BLaER1 treated with 17β-estradiol and CSF1 and Interleukin-3, amounts not matched to agents 10 nM and 100 nM (cell line): Measurements from ENCODE around the gene EPB41L1.

Experiments used
- H3K27ac ChIP-seq, 11 experiments: shearing (Covaris generic); formaldehyde crosslinking; 2 replicates each; pipeline ENCODE4 v1.8.1; 2022
- H3K27me3 ChIP-seq, 11 experiments: shearing (Covaris generic); formaldehyde crosslinking; 2 replicates each; pipeline ENCODE4 v1.8.1; 2022
- H3K36me3 ChIP-seq, 11 experiments: shearing (Covaris generic); formaldehyde crosslinking; 2 replicates each; pipeline ENCODE4 v1.8.1; 2022
- H3K4me1 ChIP-seq, 10 experiments: shearing (Covaris generic); formaldehyde crosslinking; 2 replicates each; pipeline ENCODE4 v1.8.1; 2022
- H3K4me2 ChIP-seq, 11 experiments: shearing (Covaris generic); formaldehyde crosslinking; 2 replicates each; pipeline ENCODE4 v1.8.1; 2022
- H3K4me3 ChIP-seq, 10 experiments: shearing (Covaris generic); formaldehyde crosslinking; 2 replicates each; pipeline ENCODE4 v1.8.1; 2022
- H3K9ac ChIP-seq, 11 experiments: shearing (Covaris generic); formaldehyde crosslinking; 2 replicates each; pipeline ENCODE4 v1.8.1; 2022
- H3K9me3 ChIP-seq, 11 experiments: shearing (Covaris generic); formaldehyde crosslinking; replicated peaks in 1 of 11; 2 replicates each; pipeline ENCODE4 v1.8.1; 2022
- H4K20me1 ChIP-seq, 11 experiments: shearing (Covaris generic); formaldehyde crosslinking; 2 replicates each; pipeline ENCODE4 v1.8.1; 2022
- Cebpa-rat ChIP-seq, 11 experiments: shearing (Covaris generic); IDR thresholded peaks; 2 replicates each; pipeline ENCODE4 v1.8.1; 2022

Gene EPB41L1

GRCh38 chr20:36259177-36260061 is 104.9 kb downstream of the EPB41L1 start:
- no peaks in the 10 kb centered on the region for H3K27me3 ChIP-seq
- H3K36me3 ChIP-seq = peaks cover 29 to 40% (median 35%) of the 10 kb centered on the region in 11 experiments
- no peak overlapping the region for H3K4me3 ChIP-seq
- H3K4me1 ChIP-seq = no peaks in the 10 kb centered on the region
- TF ChIP-seq Cebpa-rat (IDR thresholded peaks at IDR 0.05) = no peak
- no peak overlapping the region for H3K27ac ChIP-seq
- H3K9ac ChIP-seq = no peak overlapping the region
- no peaks in the 10 kb centered on the region for H3K9me3 ChIP-seq
- peaks cover under 1 to 24% (median 17%) of the 10 kb centered on the region in 11 experiments; a peak in 21 of 22 replicates for H4K20me1 ChIP-seq
- no peak overlapping the region for H3K4me2 ChIP-seq

GRCh38 chr20:36260316-36260715 is 105.8 kb downstream of the EPB41L1 start:
- Histone ChIP-seq H4K20me1 (peaks cover 0 to 15% (median 8%) of the 10 kb centered on the region in 11 experiments; a peak in 17 of 22 replicates), H3K9ac (no peak overlapping the region), H3K9me3 (no peaks in the 10 kb centered on the region), H3K27me3 (no peaks in the 10 kb centered on the region), H3K36me3 (peaks cover 20 to 31% (median 26%) of the 10 kb centered on the region in 11 experiments), H3K4me1 (no peaks in the 10 kb centered on the region), H3K4me3 (no peak overlapping the region), H3K27ac (no peak overlapping the region), H3K4me2 (no peak overlapping the region)
- TF ChIP-seq Cebpa-rat (IDR thresholded peaks at IDR 0.05) = no peak

- Histone ChIP-seq H3K4me2 (no peak overlapping the region), H3K4me1 (no peaks in the 10 kb centered on the region), H3K27me3 (no peaks in the 10 kb centered on the region), H3K9me3 (no peaks in the 10 kb centered on the region), H3K36me3 (peaks cover 8 to 18% (median 13%) of the 10 kb centered on the region in 11 experiments; a peak in 21 of 22 replicates), H3K4me3 (no peak overlapping the region), H4K20me1 (peaks cover 0 to 3% (median 0%) of the 10 kb centered on the region in 11 experiments; a peak in 4 of 22 replicates), H3K27ac (no peak overlapping the region), H3K9ac (no peak overlapping the region)
- no peak for TF ChIP-seq Cebpa-rat (IDR thresholded peaks at IDR 0.05)
Observed at GRCh38 chr20:36261389-36262105, 107.0 kb downstream of the EPB41L1 start.

- no peaks in the 10 kb centered on the region for H3K4me1 ChIP-seq
- no peaks in the 10 kb centered on the region for H3K9me3 ChIP-seq
- TF ChIP-seq Cebpa-rat (IDR thresholded peaks at IDR 0.05) = no peak
- H3K4me2 ChIP-seq = no peak overlapping the region
- peaks cover 0 to 3% (median 0%) of the 10 kb centered on the region in 11 experiments; a peak in 1 of 22 replicates for H4K20me1 ChIP-seq
- no peak overlapping the region for H3K4me3 ChIP-seq
- H3K27me3 ChIP-seq = no peaks in the 10 kb centered on the region
- peaks cover 0 to 10% (median 5%) of the 10 kb centered on the region in 11 experiments; a peak in 10 of 22 replicates for H3K36me3 ChIP-seq
- H3K9ac ChIP-seq = no peak overlapping the region
- H3K27ac ChIP-seq = no peak overlapping the region
Observed at GRCh38 chr20:36262440-36262839, 107.9 kb downstream of the EPB41L1 start.

GRCh38 chr20:36264426-36265246 is 110.1 kb downstream of the EPB41L1 start:
- peaks cover 0 to 7% (median 0%) of the 10 kb centered on the region in 11 experiments; a peak in 1 of 22 replicates for H4K20me1 ChIP-seq
- no peaks in the 10 kb centered on the region for H3K27me3 ChIP-seq
- H3K9me3 ChIP-seq = no peaks in the 10 kb centered on the region
- H3K9ac ChIP-seq = no peak overlapping the region
- H3K4me2 ChIP-seq = no peak overlapping the region
- H3K4me3 ChIP-seq = no peak overlapping the region
- TF ChIP-seq Cebpa-rat (IDR thresholded peaks at IDR 0.05) = no peak
- H3K36me3 ChIP-seq = no peaks in the 10 kb centered on the region
- H3K4me1 ChIP-seq = peaks cover 0 to 6% (median 4%) of the 10 kb centered on the region in 10 experiments; a peak in 5 of 20 replicates
- no peak overlapping the region for H3K27ac ChIP-seq

- H3K27me3 ChIP-seq = no peaks in the 10 kb centered on the region
- no peaks in the 10 kb centered on the region for H3K9me3 ChIP-seq
- H3K4me3 ChIP-seq = no peak overlapping the region
- H3K36me3 ChIP-seq = no peaks in the 10 kb centered on the region
- no peak overlapping the region for H3K4me2 ChIP-seq
- no peak overlapping the region for H3K27ac ChIP-seq
- no peak overlapping the region for H3K9ac ChIP-seq
- peaks cover 0 to 7% (median 0%) of the 10 kb centered on the region in 11 experiments; a peak in 1 of 22 replicates for H4K20me1 ChIP-seq
- H3K4me1 ChIP-seq = peaks cover 0 to 14% (median 4%) of the 10 kb centered on the region in 10 experiments; a peak in 5 of 20 replicates
- TF ChIP-seq Cebpa-rat (IDR thresholded peaks at IDR 0.05) = no peak
Observed at GRCh38 chr20:36266189-36266588, 111.6 kb downstream of the EPB41L1 start.

- Histone ChIP-seq H3K27me3 (no peaks in the 10 kb centered on the region), H3K4me2 (no peak overlapping the region), H3K9me3 (no peaks in the 10 kb centered on the region), H3K9ac (no peak overlapping the region), H3K4me1 (peaks cover 0 to 14% (median 4%) of the 10 kb centered on the region in 10 experiments; a peak in 5 of 20 replicates), H4K20me1 (peaks cover 0 to 7% (median 0%) of the 10 kb centered on the region in 11 experiments; a peak in 1 of 22 replicates), H3K4me3 (no peak overlapping the region), H3K36me3 (no peaks in the 10 kb centered on the region), H3K27ac (no peak overlapping the region)
- no peak for TF ChIP-seq Cebpa-rat (IDR thresholded peaks at IDR 0.05)
Observed at GRCh38 chr20:36267605-36268381, 113.3 kb downstream of the EPB41L1 start.
